Measurements from ENCODE around the gene WARS2. TPM values are rescaled to one million over a fixed set of nuclear protein-coding genes. Genes with fewer than 3 reads are reported as not detected.

The WARS2 gene
- total RNA-seq, 1 donor from 2014 or later, result 11.9 TPM

- H3K36me3 ChIP-seq, result no peaks in the 10 kb centered on the region
- H3K9me3 ChIP-seq, result no peaks in the 10 kb centered on the region
- H3K27ac ChIP-seq, result no peak overlapping the region
- H3K4me1 ChIP-seq, result peaks cover 4 to 6% of the 10 kb centered on the region in 2 donors
- H3K27me3 ChIP-seq, result peaks cover 24% of the 10 kb centered on the region
- intact Hi-C loops (cut with DNase I), result no loop called here
- TF ChIP-seq, protein P1, sequence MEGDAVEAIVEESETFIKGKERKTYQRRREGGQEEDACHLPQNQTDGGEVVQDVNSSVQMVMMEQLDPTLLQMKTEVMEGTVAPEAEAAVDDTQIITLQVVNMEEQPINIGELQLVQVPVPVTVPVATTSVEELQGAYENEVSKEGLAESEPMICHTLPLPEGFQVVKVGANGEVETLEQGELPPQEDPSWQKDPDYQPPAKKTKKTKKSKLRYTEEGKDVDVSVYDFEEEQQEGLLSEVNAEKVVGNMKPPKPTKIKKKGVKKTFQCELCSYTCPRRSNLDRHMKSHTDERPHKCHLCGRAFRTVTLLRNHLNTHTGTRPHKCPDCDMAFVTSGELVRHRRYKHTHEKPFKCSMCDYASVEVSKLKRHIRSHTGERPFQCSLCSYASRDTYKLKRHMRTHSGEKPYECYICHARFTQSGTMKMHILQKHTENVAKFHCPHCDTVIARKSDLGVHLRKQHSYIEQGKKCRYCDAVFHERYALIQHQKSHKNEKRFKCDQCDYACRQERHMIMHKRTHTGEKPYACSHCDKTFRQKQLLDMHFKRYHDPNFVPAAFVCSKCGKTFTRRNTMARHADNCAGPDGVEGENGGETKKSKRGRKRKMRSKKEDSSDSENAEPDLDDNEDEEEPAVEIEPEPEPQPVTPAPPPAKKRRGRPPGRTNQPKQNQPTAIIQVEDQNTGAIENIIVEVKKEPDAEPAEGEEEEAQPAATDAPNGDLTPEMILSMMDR (IDR thresholded peaks at IDR 0.05), result no peak
- no peak overlapping the region for H3K4me3 ChIP-seq
- no peak for DNase-seq (ENCODE audit: low spot score in 2 of 2)
Observed at GRCh38 chr1:118989006-118989815, 151.2 kb downstream of the WARS2 start.

DNA sequence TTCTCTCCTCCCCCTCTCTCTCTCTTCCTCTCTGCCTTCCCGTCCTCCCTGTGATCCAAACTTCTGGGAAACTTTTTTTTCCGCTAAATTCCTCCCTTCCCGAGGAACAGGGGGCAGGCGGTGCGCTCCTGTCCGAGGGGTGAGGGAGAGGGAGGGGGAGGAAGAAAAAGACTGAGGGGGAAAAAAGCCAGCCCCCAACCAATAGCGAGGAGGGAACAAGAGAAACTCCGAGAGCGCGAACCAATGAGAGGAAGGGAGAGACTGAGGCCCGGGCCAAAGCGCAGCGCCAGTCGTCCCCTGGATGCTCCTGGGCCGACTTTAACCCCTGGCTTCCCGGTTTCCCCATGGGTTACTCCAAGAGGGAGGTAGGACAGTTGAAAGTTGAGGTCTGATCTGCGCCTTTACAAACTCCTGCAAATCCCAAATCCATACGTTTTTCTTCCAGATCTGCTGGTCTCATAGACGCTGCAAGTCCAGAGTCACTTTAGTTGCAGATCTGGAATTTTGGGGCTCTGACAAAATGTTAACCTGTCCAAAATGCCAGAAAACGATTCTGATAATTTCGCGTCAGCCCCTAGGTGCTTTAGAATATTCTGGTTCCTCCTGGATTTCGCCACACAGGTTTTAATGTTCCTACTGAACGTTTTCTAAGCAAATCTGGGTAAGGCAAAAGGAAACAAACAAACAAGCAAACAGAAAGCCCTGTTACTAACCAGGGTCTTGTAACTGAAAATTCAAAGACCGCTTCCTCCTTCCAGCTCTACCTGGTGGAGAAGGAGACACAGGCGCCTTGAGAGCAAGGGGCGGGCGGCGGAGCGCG is 152.1 kb downstream of the WARS2 start, which contains the start of gene TBX15:
TBX15 (minus strand) TSS at position 158 of the 820 bp plus-strand sequence. CDS start 548 bp downstream, outside the sequence.
- H3K27me3 ChIP-seq, result peaks cover 24% of the 10 kb centered on the region
- H3K4me3 ChIP-seq, result peak within 1 kb of the TSS; percentile 61 to 68
- no peaks in the 10 kb centered on the region for H3K36me3 ChIP-seq
- H3K9me3 ChIP-seq, result no peaks in the 10 kb centered on the region
- TF ChIP-seq, protein P1 (IDR thresholded peaks at IDR 0.05), result no peak
- intact Hi-C loops (cut with DNase I), result no loop called here
- H3K27ac ChIP-seq, result no peak within 1 kb of the TSS
- DNase-seq (ENCODE audit: low spot score in 2 of 2), result no peak
- peaks cover 4 to 6% of the 10 kb centered on the region in 2 donors for H3K4me1 ChIP-seq

- Histone ChIP-seq H3K36me3 (no peaks in the 10 kb centered on the region), H3K27me3 (peaks cover 20% of the 10 kb centered on the region), H3K4me1 (peaks cover 4 to 6% of the 10 kb centered on the region in 2 donors), H3K9me3 (no peaks in the 10 kb centered on the region), H3K4me3 (peak overlapping the region; percentile 61 to 68), H3K27ac (no peak overlapping the region)
- intact Hi-C loops (cut with DNase I), result no loop called here
- TF ChIP-seq, protein P1 (IDR thresholded peaks at IDR 0.05), result no peak
- DNase-seq (ENCODE audit: low spot score in 2 of 2), result no peak
Observed at GRCh38 chr1:118987468-118988185, 152.8 kb downstream of the WARS2 start.

GRCh38 chr1:118986555-118987467 is 153.6 kb downstream of the WARS2 start:
- Histone ChIP-seq H3K27ac (no peak overlapping the region), H3K4me3 (peak overlapping the region; percentile 61 to 68), H3K27me3 (peaks cover 20% of the 10 kb centered on the region), H3K4me1 (peaks cover 4 to 6% of the 10 kb centered on the region in 2 donors), H3K36me3 (no peaks in the 10 kb centered on the region), H3K9me3 (no peaks in the 10 kb centered on the region)
- TF ChIP-seq, protein P1 (IDR thresholded peaks at IDR 0.05), result no peak
- DNase-seq (ENCODE audit: low spot score in 2 of 2), result no peak
- intact Hi-C loops (cut with DNase I), result no loop called here
